HAP-1 (cell line): Measurements from ENCODE around the gene ZNF385B.
A peak's percentile ranks its signal among the peaks of the same experiment; 100 is the strongest.
"Not testable (repeated sequence)": the region's sequence is repeated elsewhere in the genome, so short reads cannot be mapped to it uniquely, and the experiment has no call there.

Source experiments
- DNase-seq, 2 experiments: peaks; one replicate each; pipeline ENCODE4 v3.0.0-alpha.2; 2016 to 2020; ENCODE audit warnings: low spot score in 2 of 2
- H3K27me3 ChIP-seq: fragments of 250-450 bp; sonication (Bioruptor Pico); 2 replicates; pipeline ENCODE4 v1.5.1; 2020; ENCODE audit warnings: low read depth, mild to moderate bottlenecking, moderate library complexity
- H3K36me3 ChIP-seq: fragments of 250-450 bp; sonication (Bioruptor Pico); replicated peaks from 2 replicates; pipeline ENCODE4 v1.5.1; 2020; ENCODE audit warnings: mild to moderate bottlenecking
- H3K4me1 ChIP-seq: fragments of 250-450 bp; sonication (Bioruptor Pico); 2 replicates; pipeline ENCODE4 v1.5.1; 2020; ENCODE audit warnings: mild to moderate bottlenecking
- H3K4me3 ChIP-seq: fragments of 250-450 bp; sonication (Bioruptor Pico); 2 replicates; pipeline ENCODE4 v1.5.1; 2020; ENCODE audit warnings: mild to moderate bottlenecking, moderate library complexity
- H3K9me3 ChIP-seq: fragments of 250-450 bp; sonication (Bioruptor Pico); 2 replicates; pipeline ENCODE4 v1.5.1; 2020; ENCODE audit warnings: mild to moderate bottlenecking, moderate library complexity
- in situ Hi-C: fragments of 300-500 bp; cut with MboI; formaldehyde crosslinking; loops from 3 replicates; pipeline ENCODE4 v1.14.3; 2020; ENCODE audit warnings: low sequenced_read_pairs, inconsistent platforms, mixed read lengths

The ZNF385B gene

DNA sequence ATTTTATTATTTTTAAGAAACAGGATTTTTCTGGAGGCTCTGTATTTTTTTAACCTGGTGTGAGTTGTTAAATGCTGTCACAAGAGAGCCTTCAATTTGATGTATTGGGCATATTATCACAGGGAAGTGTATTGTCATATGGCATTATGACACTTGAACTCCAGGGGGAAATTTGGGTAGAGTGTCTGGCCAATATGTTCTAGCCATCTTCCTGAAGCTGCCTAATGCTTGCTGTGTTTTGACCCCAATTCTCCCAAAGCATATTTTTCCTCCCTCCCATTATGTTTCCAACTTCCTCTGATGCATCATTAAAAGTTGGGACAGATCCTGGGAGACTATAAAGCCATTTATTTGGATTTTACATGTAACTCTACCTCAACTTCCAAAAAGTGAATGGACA is 382.6 kb downstream of the ZNF385B start:
- Histone ChIP-seq H3K4me3 (no peak overlapping the region), H3K27me3 (no peaks in the 10 kb centered on the region), H3K9me3 (no peaks in the 10 kb centered on the region), H3K36me3 (no peaks in the 10 kb centered on the region; the same call in 1 of the 2 replicates), H3K4me1 (peaks cover 6% of the 10 kb centered on the region)
- DNase-seq, result no peak
- in situ Hi-C loops, result no loop called here

GRCh38 chr2:179470992-179471391 is 390.4 kb downstream of the ZNF385B start:
- Histone ChIP-seq H3K36me3 (no peaks in the 10 kb centered on the region), H3K27me3 (no peaks in the 10 kb centered on the region), H3K4me3 (no peak overlapping the region), H3K4me1 (peaks cover 22% of the 10 kb centered on the region), H3K9me3 (no peaks in the 10 kb centered on the region)
- in situ Hi-C loops, result no loop called here
- no peak for DNase-seq

GRCh38 chr2:179470089-179470488 is 391.3 kb downstream of the ZNF385B start:
- in situ Hi-C loops, result no loop called here
- H3K36me3 ChIP-seq, result no peaks in the 10 kb centered on the region
- peak; percentile 44 to 63 for DNase-seq
- peaks cover 22% of the 10 kb centered on the region for H3K4me1 ChIP-seq
- no peaks in the 10 kb centered on the region for H3K27me3 ChIP-seq
- no peaks in the 10 kb centered on the region for H3K9me3 ChIP-seq
- no peak overlapping the region for H3K4me3 ChIP-seq

DNA sequence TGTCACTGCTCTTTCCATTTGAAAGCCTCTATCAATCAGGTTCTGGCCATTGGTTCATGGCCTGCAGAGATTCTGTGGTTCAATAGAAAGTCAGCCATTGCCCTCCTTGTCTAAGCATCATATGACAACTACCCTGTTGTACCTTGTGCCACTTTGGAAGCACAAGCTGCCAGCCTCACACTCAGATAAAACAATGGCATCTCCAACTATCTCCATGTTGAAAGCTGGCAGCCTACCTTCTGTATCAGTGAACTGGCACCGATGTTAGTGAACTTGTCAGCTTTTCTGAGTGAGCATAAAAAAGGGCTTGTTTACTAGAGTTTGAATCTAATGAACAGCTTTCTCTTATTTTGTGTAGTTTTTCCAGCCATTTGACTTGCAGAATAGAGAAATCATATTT is 393.5 kb downstream of the ZNF385B start:
- no peaks in the 10 kb centered on the region for H3K9me3 ChIP-seq
- in situ Hi-C loops, result no loop called here
- peaks cover 22% of the 10 kb centered on the region for H3K4me1 ChIP-seq

GRCh38 chr2:179467111-179467510 is 394.3 kb downstream of the ZNF385B start:
- Histone ChIP-seq H3K4me1 (peaks cover 22% of the 10 kb centered on the region), H3K27me3 (no peaks in the 10 kb centered on the region), H3K9me3 (no peaks in the 10 kb centered on the region), H3K4me3 (no peak overlapping the region), H3K36me3 (no peaks in the 10 kb centered on the region)
- no peak for DNase-seq
- in situ Hi-C loops, result no loop called here

More for the DNA sequence above, 393.5 kb downstream of the ZNF385B start:
- H3K27me3 ChIP-seq, result no peaks in the 10 kb centered on the region
- H3K36me3 ChIP-seq, result no peaks in the 10 kb centered on the region
- DNase-seq, result no peak
- H3K4me3 ChIP-seq, result no peak overlapping the region

- in situ Hi-C loops, result no loop called here
- no peak overlapping the region for H3K4me3 ChIP-seq
- no peaks in the 10 kb centered on the region for H3K27me3 ChIP-seq
- no peak for DNase-seq
- H3K36me3 ChIP-seq, result no peaks in the 10 kb centered on the region
- no peaks in the 10 kb centered on the region for H3K9me3 ChIP-seq
- H3K4me1 ChIP-seq, result no peaks in the 10 kb centered on the region
Observed at GRCh38 chr2:179461420-179461819, 400.0 kb downstream of the ZNF385B start.

DNA sequence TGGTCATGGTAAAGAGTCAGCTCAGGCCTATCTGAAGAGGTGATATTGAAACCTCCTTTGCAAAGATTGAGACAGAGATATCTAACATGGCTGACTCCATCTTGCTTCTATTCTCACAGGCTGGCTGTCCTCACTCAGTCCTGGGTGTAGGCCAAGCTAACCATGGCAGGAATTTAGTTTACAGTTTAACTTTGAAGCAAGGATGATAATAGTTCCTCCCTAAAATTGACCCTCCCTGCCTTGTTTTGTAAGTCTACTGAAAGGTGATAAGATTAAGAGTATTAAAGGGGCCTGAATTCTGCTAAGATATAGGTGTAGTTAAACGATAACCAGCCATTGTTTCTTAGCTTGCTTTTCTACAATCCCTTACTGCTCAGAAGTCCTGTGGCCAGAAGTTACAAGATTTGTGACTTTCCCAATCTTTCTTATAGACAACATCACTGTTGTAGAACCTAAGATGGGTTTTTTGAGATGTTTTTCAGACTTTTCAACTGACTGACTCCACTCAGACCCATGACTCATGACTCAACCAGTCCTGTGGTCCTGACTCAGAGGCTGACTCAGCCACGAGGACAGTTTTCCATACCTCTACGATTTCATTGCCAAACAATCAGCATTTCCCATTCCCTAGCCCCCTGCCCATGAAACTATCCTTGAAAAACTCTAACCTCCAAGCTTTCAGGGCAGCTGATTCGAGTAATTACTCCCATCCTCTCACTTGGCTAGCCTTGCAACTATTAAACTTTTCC is 401.1 kb downstream of the ZNF385B start:
- H3K36me3 ChIP-seq, result no peaks in the 10 kb centered on the region
- H3K27me3 ChIP-seq, result no peaks in the 10 kb centered on the region
- no peaks in the 10 kb centered on the region for H3K9me3 ChIP-seq
- DNase-seq, result no peak
- no peak overlapping the region for H3K4me3 ChIP-seq
- in situ Hi-C loops, result no loop called here
- no peaks in the 10 kb centered on the region for H3K4me1 ChIP-seq

GRCh38 chr2:179458113-179458512 is 403.3 kb downstream of the ZNF385B start:
- H3K9me3 ChIP-seq, in situ Hi-C loops: not testable (repeated sequence)

DNA sequence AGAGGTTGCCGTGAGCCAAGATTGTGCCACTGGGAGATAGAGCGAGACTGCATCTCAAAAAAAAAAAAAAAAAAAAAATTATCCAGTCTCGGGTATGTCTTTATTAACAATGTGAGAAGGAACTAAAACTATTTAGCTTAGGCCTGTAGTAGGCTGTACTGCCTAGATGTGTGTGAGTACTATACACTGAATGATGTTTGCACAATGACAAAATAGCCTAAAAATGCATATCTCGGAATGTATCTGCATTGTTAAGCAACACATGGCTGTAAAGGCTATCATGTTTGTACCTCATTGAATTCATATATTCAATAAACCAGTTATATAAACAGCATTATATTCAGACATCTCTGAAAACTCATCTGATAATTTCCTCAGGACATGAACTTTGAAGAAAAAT is 405.6 kb downstream of the ZNF385B start:
- no peak for DNase-seq
- Histone ChIP-seq H3K27me3 (no peaks in the 10 kb centered on the region), H3K4me1 (peaks cover 4% of the 10 kb centered on the region), H3K4me3 (no peak overlapping the region), H3K9me3 (no peaks in the 10 kb centered on the region), H3K36me3 (no peaks in the 10 kb centered on the region)
- in situ Hi-C loops, result no loop called here

More at GRCh38 chr2:179458113-179458512, 403.3 kb downstream of the ZNF385B start:
- not testable (repeated sequence) for H3K4me3 ChIP-seq, H3K36me3 ChIP-seq, H3K27me3 ChIP-seq, DNase-seq, H3K4me1 ChIP-seq

- Histone ChIP-seq H3K27me3 (no peaks in the 10 kb centered on the region), H3K9me3 (no peaks in the 10 kb centered on the region), H3K4me3 (no peak overlapping the region), H3K36me3 (no peaks in the 10 kb centered on the region), H3K4me1 (peaks cover 4% of the 10 kb centered on the region)
- no peak for DNase-seq
- in situ Hi-C loops, result no loop called here
Observed at GRCh38 chr2:179455172-179455524, 406.3 kb downstream of the ZNF385B start.

DNA sequence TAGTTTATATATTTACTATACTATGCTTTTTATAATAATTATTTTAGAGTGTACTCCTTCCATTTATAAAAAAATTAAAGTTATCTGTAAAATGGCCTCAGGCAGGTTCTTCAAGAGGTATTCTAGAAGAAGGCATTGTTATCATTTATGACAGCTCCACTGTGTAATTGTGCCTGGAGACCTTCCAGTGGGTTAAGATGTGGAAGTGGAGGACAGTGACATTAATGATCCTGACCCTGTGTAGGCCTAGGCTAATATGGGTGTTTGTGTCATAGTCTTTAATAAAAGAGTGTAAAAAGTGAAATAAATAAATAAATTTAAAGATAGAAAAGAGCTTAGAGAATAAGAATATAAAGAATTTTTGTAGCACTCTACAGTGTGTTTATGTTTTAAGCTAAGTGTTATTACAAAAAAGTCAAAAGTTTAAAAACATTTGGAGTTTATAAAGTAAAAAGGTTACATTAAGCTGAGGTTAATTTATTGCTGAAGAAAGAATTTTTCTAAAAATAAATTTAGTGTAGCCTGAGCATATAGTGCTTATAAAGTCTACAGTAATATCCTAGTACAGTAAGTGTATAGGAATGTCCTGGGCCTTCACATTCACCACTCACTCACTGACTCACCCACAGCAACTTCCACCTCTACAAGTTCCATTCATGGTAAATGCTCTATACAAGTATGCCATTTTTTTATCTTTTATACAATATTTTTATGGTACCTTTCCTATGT is 406.8 kb downstream of the ZNF385B start:
- H3K4me1 ChIP-seq, result peaks cover 4% of the 10 kb centered on the region
- H3K36me3 ChIP-seq, result no peaks in the 10 kb centered on the region
- in situ Hi-C loops, result no loop called here
- H3K9me3 ChIP-seq, result no peaks in the 10 kb centered on the region
- DNase-seq, result no peak
- no peak overlapping the region for H3K4me3 ChIP-seq
- H3K27me3 ChIP-seq, result no peaks in the 10 kb centered on the region

DNA sequence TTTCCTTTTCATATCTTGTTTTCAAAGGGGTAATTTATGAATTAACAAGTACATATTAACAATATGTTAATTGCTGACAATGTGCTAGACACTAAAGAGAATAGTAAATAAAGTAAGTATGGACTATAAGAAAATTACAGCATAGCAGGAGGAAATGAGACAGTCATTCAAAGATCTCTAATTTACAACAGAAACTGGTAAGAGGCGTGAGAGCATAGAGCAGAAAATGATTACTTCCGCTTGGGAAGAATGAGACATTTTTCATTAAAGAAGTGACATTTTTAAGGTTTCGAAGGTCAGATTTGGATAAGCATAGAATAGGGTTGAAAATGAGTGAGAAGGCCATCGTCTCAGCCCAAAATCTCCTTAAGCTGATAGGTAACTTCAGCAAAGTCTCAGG is 412.4 kb downstream of the ZNF385B start:
- in situ Hi-C loops, result no loop called here
- H3K4me3 ChIP-seq, result no peak overlapping the region
- peaks cover 29% of the 10 kb centered on the region for H3K4me1 ChIP-seq
- H3K27me3 ChIP-seq, result no peaks in the 10 kb centered on the region
- DNase-seq, result no peak
- H3K36me3 ChIP-seq, result peaks cover 4% of the 10 kb centered on the region; the same call in 1 of the 2 replicates
- no peaks in the 10 kb centered on the region for H3K9me3 ChIP-seq

GRCh38 chr2:179447839-179448447 is 413.5 kb downstream of the ZNF385B start:
- peaks cover 26% of the 10 kb centered on the region for H3K4me1 ChIP-seq
- peak in 1 of 2 experiments; percentile 30 for DNase-seq
- H3K4me3 ChIP-seq, result no peak overlapping the region
- no peaks in the 10 kb centered on the region for H3K27me3 ChIP-seq
- H3K36me3 ChIP-seq, result peaks cover 4% of the 10 kb centered on the region; the same call in 1 of the 2 replicates
- no peaks in the 10 kb centered on the region for H3K9me3 ChIP-seq
- in situ Hi-C loops, result no loop called here

DNA sequence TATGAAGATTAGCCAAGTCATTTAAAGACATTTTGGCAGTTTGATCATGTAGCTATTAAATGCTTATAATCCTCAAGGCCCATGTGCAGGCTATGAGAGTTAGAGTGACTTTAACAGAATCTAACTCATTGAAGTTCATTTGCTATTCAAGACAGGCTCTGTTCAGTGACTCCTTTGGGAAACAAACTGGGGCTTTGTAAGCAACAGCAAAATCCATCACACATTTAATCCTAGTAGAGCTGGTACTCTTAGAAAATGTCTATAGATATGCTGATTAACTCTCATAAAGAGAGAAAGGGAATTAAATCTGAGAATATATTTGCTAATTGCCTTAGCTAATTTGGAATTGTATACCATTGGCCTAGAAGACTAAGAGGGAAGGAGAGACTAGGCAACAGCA is 414.0 kb downstream of the ZNF385B start:
- in situ Hi-C loops, result no loop called here
- peak; percentile 60 to 99 for DNase-seq
- Histone ChIP-seq H3K27me3 (no peaks in the 10 kb centered on the region), H3K9me3 (no peaks in the 10 kb centered on the region), H3K36me3 (peaks cover 4% of the 10 kb centered on the region; the same call in 1 of the 2 replicates), H3K4me1 (peaks cover 26% of the 10 kb centered on the region), H3K4me3 (no peak overlapping the region)
